ENCODE results near the gene KATNBL1.
"Not testable (repeated sequence)": the region's sequence is repeated elsewhere in the genome, so short reads cannot be mapped to it uniquely, and the experiment has no call there.

KATNBL1 gene

DNA sequence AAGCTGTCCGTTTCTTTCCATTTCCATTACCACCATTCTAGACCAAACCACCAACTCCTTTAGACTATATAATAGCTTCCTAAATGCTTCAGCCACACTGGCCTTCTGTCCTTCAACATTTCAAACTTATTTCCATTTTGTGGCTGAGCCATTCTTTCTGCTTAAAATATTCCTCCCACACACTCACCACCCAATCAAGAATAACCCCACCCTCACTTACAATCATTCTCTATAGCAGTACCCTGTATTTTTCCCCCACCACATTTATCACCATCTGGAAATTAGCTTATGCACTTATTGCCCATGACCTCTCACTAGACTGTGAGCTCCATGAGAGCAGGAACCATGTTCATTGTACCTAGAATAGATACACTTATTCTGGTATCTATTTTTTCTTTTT, 6.6 kb downstream of the KATNBL1 start:
- in situ Hi-C loops (cut with HindIII; ENCODE audit: low sequenced_read_pairs): no loop called here

DNA sequence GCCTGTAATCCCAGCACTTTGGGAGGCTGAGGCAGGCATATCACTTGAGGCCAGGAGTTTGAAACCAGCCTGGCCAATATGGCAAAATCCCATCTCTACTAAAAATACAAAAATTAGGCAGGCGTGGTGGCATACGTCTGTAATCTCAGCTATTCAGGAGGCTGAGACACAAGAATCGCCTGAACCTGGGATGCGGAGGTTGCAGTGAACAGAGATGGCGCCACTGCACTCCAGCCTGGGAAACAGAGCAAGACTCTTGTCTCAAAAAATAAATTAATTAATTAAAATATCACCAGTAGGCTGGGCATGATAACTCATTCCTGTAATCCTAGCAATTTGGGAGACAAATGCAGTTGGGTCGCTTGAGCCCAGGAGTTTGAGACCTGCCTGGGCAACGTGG, 16.6 kb downstream of the KATNBL1 start:
- in situ Hi-C loops (cut with HindIII; ENCODE audit: low sequenced_read_pairs): not testable (repeated sequence)

DNA sequence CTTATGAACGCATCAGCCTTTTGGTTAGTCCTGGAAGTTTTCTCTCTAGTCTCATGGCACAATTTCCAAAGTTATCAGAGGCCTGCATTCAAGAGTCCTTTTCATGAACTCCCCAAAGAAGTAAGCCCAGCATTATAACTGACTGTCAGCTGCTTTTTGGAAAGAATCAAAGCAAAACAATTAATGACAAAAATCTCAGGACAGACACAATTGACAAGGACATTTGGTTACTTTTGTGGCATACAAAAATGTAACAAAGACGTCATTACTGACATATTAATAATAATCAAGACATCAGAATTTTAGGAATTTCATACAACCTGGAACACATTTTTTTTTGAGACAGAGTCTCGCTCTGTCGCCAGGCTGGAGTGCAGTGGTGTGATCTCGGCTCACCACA, 21.2 kb downstream of the KATNBL1 start:
- in situ Hi-C loops (cut with HindIII; ENCODE audit: low sequenced_read_pairs): no loop called here

- in situ Hi-C loops (cut with HindIII; ENCODE audit: low sequenced_read_pairs): no loop called here
These were observed 24.2 kb downstream of the KATNBL1 start for GRCh38 chr15:34185666-34186065.

DNA sequence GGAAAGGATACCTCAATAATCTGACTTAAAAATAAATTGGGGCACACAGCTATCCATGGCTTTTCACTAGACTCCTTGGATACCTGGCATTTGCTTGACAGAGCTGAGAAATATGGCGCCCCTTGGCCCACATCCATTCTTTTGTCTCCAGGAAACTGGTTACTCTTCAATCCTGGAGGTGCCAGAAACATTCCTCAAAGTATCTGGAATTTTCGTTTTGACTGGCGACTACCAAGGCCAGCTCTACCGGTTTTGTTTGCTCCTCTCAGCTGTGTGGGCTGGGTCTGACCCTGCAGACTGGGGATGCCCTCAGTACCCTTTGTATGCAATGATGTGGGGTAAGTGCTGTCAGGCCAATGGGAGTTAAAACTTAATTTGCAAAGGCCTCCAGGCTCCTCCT, 27.0 kb downstream of the KATNBL1 start:
- in situ Hi-C loops (cut with HindIII; ENCODE audit: low sequenced_read_pairs): no loop called here

- in situ Hi-C loops (cut with HindIII; ENCODE audit: low sequenced_read_pairs): no loop called here
These were observed 30.7 kb downstream of the KATNBL1 start for GRCh38 chr15:34179234-34179633.

GRCh38 chr15:34165987-34166573, 43.8 kb downstream of the KATNBL1 start:
- in situ Hi-C loops (cut with HindIII; ENCODE audit: low sequenced_read_pairs): not testable (repeated sequence)

GRCh38 chr15:34161329-34161963, 48.5 kb downstream of the KATNBL1 start:
- in situ Hi-C loops (cut with HindIII; ENCODE audit: low sequenced_read_pairs): no loop called here

GRCh38 chr15:34160735-34161134, 49.2 kb downstream of the KATNBL1 start:
- in situ Hi-C loops (cut with HindIII; ENCODE audit: low sequenced_read_pairs): no loop called here

GRCh38 chr15:34158355-34158754, 51.5 kb downstream of the KATNBL1 start:
- in situ Hi-C loops (cut with HindIII; ENCODE audit: low sequenced_read_pairs): loop anchor here (5.0 kb wide), 1 partner anchor 39 kb away; no protein-coding TSS in a partner anchor

- in situ Hi-C loops (cut with HindIII; ENCODE audit: low sequenced_read_pairs): loop anchor here (5.0 kb wide), 1 partner anchor 41 kb away; no protein-coding TSS in a partner anchor
These were observed 54.0 kb downstream of the KATNBL1 start for GRCh38 chr15:34155859-34156258.

GRCh38 chr15:34154725-34155204, 55.1 kb downstream of the KATNBL1 start:
- in situ Hi-C loops (cut with HindIII; ENCODE audit: low sequenced_read_pairs): loop anchor here (5.0 kb wide), 1 partner anchor 43 kb away; no protein-coding TSS in a partner anchor

- in situ Hi-C loops (cut with HindIII; ENCODE audit: low sequenced_read_pairs): no loop called here
These were observed 62.3 kb downstream of the KATNBL1 start for GRCh38 chr15:34147371-34148140.

- in situ Hi-C loops (cut with HindIII; ENCODE audit: low sequenced_read_pairs): no loop called here
These were observed 76.4 kb downstream of the KATNBL1 start for GRCh38 chr15:34133511-34133910.

GRCh38 chr15:34132881-34133280, 77.0 kb downstream of the KATNBL1 start:
- in situ Hi-C loops (cut with HindIII; ENCODE audit: low sequenced_read_pairs): no loop called here

DNA sequence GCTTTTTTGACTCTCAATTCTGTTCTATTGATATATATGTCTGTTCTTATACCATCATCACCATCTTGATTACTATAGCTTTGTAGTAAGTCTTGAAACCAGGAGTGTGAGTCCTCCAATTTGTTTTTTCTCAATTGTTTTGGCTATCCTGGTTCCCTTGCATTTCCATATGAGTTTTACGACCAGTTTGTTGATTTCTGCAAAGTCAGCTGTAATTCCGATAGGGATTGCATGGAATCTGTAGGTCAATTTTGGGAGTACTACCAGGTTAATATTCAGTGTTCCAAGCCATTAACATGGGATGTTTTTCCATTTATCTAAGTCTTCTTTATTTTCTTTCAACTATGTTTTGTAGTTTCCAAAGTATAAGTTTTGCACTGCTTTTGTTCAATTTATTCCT, 81.0 kb downstream of the KATNBL1 start:
- in situ Hi-C loops (cut with HindIII; ENCODE audit: low sequenced_read_pairs): no loop called here

DNA sequence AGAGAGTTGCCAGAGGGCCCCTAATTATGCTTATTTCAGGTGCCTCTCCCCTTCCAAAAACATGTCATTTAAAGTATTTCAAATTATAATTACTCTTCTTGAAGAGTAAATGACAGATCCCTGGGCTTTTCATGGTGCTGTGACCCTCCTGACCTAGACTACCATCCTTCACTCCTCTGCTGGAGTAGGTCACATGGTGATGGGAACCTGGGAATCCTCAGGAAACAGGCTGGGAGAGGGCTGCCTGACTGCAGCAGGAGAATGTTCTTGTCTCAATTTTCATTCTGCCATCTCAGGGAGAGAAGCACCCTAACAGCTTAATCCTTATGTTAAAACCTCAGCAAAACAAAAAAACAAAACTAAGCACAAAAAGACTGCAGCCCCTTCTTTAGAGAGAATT, 83.4 kb downstream of the KATNBL1 start:
- in situ Hi-C loops (cut with HindIII; ENCODE audit: low sequenced_read_pairs): no loop called here

- in situ Hi-C loops (cut with HindIII; ENCODE audit: low sequenced_read_pairs): no loop called here
These were observed 84.0 kb downstream of the KATNBL1 start for GRCh38 chr15:34125945-34126344.

- in situ Hi-C loops (cut with HindIII; ENCODE audit: low sequenced_read_pairs): loop anchor here (5.0 kb wide), 2 partner anchors 73 to 98 kb away; no protein-coding TSS in a partner anchor
These were observed 85.2 kb downstream of the KATNBL1 start for GRCh38 chr15:34124651-34125050.

- in situ Hi-C loops (cut with HindIII; ENCODE audit: low sequenced_read_pairs): loop anchor here (5.0 kb wide), 2 partner anchors 75 to 100 kb away; no protein-coding TSS in a partner anchor
These were observed 87.1 kb downstream of the KATNBL1 start for GRCh38 chr15:34122771-34123183.

- in situ Hi-C loops (cut with HindIII; ENCODE audit: low sequenced_read_pairs): loop anchor here (5.0 kb wide), 2 partner anchors 76 to 101 kb away; no protein-coding TSS in a partner anchor
These were observed 88.1 kb downstream of the KATNBL1 start for GRCh38 chr15:34121786-34122185.
